Stimulated activated naive CD4-positive, alpha-beta T cell treated with Interleukin-2 at 50 U/mL for 16 hours (primary cell): ENCODE results near the gene MVK.

Experiments used
- DNase-seq: peaks from one replicate; lab custom pipeline; 2025; lab: John Stamatoyannopoulos, UW

MVK gene

GRCh38 chr12:109573029-109573913, at the start of gene MVK, which contains the start of gene MMAB:
TSS of gene MVK (plus strand) at chr12:109573794. CDS start at chr12:109574823, 1,029 bp downstream.
TSS of gene MMAB (minus strand) at chr12:109573504. CDS start at chr12:109573480, 24 bp downstream.
- DNase-seq: peak; percentile 99

- no peak for DNase-seq
Observed at GRCh38 chr12:109524466-109525278, 48.9 kb upstream of the MVK start.

GRCh38 chr12:109525279-109525585, 48.4 kb upstream of the MVK start:
- DNase-seq: no peak

- no peak for DNase-seq
Observed at GRCh38 chr12:109527489-109528123, 46.0 kb upstream of the MVK start.

GRCh38 chr12:109529691-109530640, 43.6 kb upstream of the MVK start:
- DNase-seq: no peak

- DNase-seq: no peak
Observed at GRCh38 chr12:109531411-109531810, 42.2 kb upstream of the MVK start.

- DNase-seq: no peak
Observed at GRCh38 chr12:109532721-109533486, 40.7 kb upstream of the MVK start.

GRCh38 chr12:109533487-109533740, 40.2 kb upstream of the MVK start:
- no peak for DNase-seq

GRCh38 chr12:109534456-109534855, 39.1 kb upstream of the MVK start:
- no peak for DNase-seq

GRCh38 chr12:109535231-109535862, 38.2 kb upstream of the MVK start:
- no peak for DNase-seq

- DNase-seq: no peak
Observed at GRCh38 chr12:109535863-109536250, 37.7 kb upstream of the MVK start.

- no peak for DNase-seq
Observed at GRCh38 chr12:109537136-109537535, 36.5 kb upstream of the MVK start.

- DNase-seq: no peak
Observed at GRCh38 chr12:109538191-109538863, 35.3 kb upstream of the MVK start.

- DNase-seq: no peak
Observed at GRCh38 chr12:109539508-109539907, 34.1 kb upstream of the MVK start.

GRCh38 chr12:109540526-109541412, 32.8 kb upstream of the MVK start:
- DNase-seq: no peak

GRCh38 chr12:109541413-109541726, 32.2 kb upstream of the MVK start:
- no peak for DNase-seq

- DNase-seq: no peak
Observed at GRCh38 chr12:109542014-109542413, 31.6 kb upstream of the MVK start.

- DNase-seq: no peak
Observed at GRCh38 chr12:109542876-109543275, 30.7 kb upstream of the MVK start.

- DNase-seq: no peak
Observed at GRCh38 chr12:109544955-109545531, 28.6 kb upstream of the MVK start.
